ENCODE data around the gene PARVA. TPM values are rescaled to one million over a fixed set of nuclear protein-coding genes. Genes with fewer than 3 reads are reported as not detected.

The PARVA gene
- total RNA-seq, 1 donor from 2014 or later, result 75.4 TPM

GRCh38 chr11:12470236-12470635 is 92.9 kb downstream of the PARVA start:
- peaks cover 58% of the 10 kb centered on the region for H3K4me1 ChIP-seq
- intact Hi-C loops (cut with micrococcal nuclease), result no loop called here
- no peak overlapping the region for H3K4me3 ChIP-seq
- no peak for DNase-seq
- peak overlapping the region; percentile 51 for H3K27ac ChIP-seq (replicated peaks)
- H3K9me3 ChIP-seq (replicated peaks), result peaks cover 2% of the 10 kb centered on the region
- peaks cover 15% of the 10 kb centered on the region for H3K36me3 ChIP-seq
- TF ChIP-seq CTCF (IDR thresholded peaks at IDR 0.05; ENCODE audit: borderline replicate concordance), result no peak
- no peaks in the 10 kb centered on the region for H3K27me3 ChIP-seq (ENCODE audit: low read depth)

GRCh38 chr11:12472401-12473005 is 95.1 kb downstream of the PARVA start:
- peaks cover 53% of the 10 kb centered on the region for H3K4me1 ChIP-seq

GRCh38 chr11:12473381-12473780 is 96.0 kb downstream of the PARVA start:
- Histone ChIP-seq H3K4me3 (no peak overlapping the region), H3K27ac (replicated peaks) (peak overlapping the region; percentile 18), H3K9me3 (replicated peaks) (no peaks in the 10 kb centered on the region), H3K36me3 (peaks cover 45% of the 10 kb centered on the region), H3K4me1 (peaks cover 53% of the 10 kb centered on the region), H3K27me3 (ENCODE audit: low read depth) (no peaks in the 10 kb centered on the region)
- intact Hi-C loops (cut with micrococcal nuclease), result no loop called here
- no peak for TF ChIP-seq CTCF (IDR thresholded peaks at IDR 0.05; ENCODE audit: borderline replicate concordance)
- no peak for DNase-seq

More at GRCh38 chr11:12472401-12473005, 95.1 kb downstream of the PARVA start:
- H3K27ac ChIP-seq (replicated peaks), result peak overlapping the region; percentile 18
- no peaks in the 10 kb centered on the region for H3K9me3 ChIP-seq (replicated peaks)
- intact Hi-C loops (cut with micrococcal nuclease), result no loop called here
- no peaks in the 10 kb centered on the region for H3K27me3 ChIP-seq (ENCODE audit: low read depth)
- no peak overlapping the region for H3K4me3 ChIP-seq
- TF ChIP-seq CTCF (IDR thresholded peaks at IDR 0.05; ENCODE audit: borderline replicate concordance), result no peak
- DNase-seq, result no peak
- H3K36me3 ChIP-seq, result peaks cover 36% of the 10 kb centered on the region

- H3K9me3 ChIP-seq (replicated peaks), result no peaks in the 10 kb centered on the region
- intact Hi-C loops (cut with micrococcal nuclease), result no loop called here
- no peak overlapping the region for H3K27ac ChIP-seq (replicated peaks)
- DNase-seq, result no peak
- H3K4me3 ChIP-seq, result no peak overlapping the region
- peaks cover 48% of the 10 kb centered on the region for H3K4me1 ChIP-seq
- no peak for TF ChIP-seq CTCF (IDR thresholded peaks at IDR 0.05; ENCODE audit: borderline replicate concordance)
- H3K27me3 ChIP-seq (ENCODE audit: low read depth), result no peaks in the 10 kb centered on the region
- peaks cover 59% of the 10 kb centered on the region for H3K36me3 ChIP-seq
These were observed 97.5 kb downstream of the PARVA start for GRCh38 chr11:12474871-12475270.

- Histone ChIP-seq H3K9me3 (replicated peaks) (no peaks in the 10 kb centered on the region), H3K36me3 (peaks cover 71% of the 10 kb centered on the region), H3K4me1 (peaks cover 31% of the 10 kb centered on the region), H3K4me3 (no peak overlapping the region), H3K27ac (replicated peaks) (peak overlapping the region; percentile 64), H3K27me3 (ENCODE audit: low read depth) (no peaks in the 10 kb centered on the region)
- no peak for TF ChIP-seq CTCF (IDR thresholded peaks at IDR 0.05; ENCODE audit: borderline replicate concordance)
- no peak for DNase-seq
- intact Hi-C loops (cut with micrococcal nuclease), result no loop called here
These were observed 101.4 kb downstream of the PARVA start for GRCh38 chr11:12478743-12479142.
